Measurements from ENCODE around the gene PTPN14. TPM values are rescaled to one million over a fixed set of nuclear protein-coding genes. Genes with fewer than 3 reads are reported as not detected.
A peak's percentile ranks its signal among the peaks of the same experiment; 100 is the strongest.

PTPN14 gene
- total and polyA plus RNA-seq, 8 donors = 14.9 to 38.0 (median 17.9) TPM

GRCh38 chr1:214362188-214362882 is 189.1 kb downstream of the PTPN14 start:
- H3K36me3 ChIP-seq = peaks cover 0 to 16% of the 10 kb centered on the region in 2 donors

GRCh38 chr1:214361636-214362035 is 189.8 kb downstream of the PTPN14 start:
- ATAC-seq = no peak
- Histone ChIP-seq H3K27ac (no peak overlapping the region), H3K4me3 (no peak overlapping the region), H3K4me1 (no peaks in the 10 kb centered on the region), H3K27me3 (no peaks in the 10 kb centered on the region), H3K9me3 (no peaks in the 10 kb centered on the region), H3K36me3 (peaks cover 0 to 14% of the 10 kb centered on the region in 2 donors)
- intact Hi-C loops (cut with DNase I) = no loop called here
- no peak for DNase-seq
- TF ChIP-seq, protein P1, sequence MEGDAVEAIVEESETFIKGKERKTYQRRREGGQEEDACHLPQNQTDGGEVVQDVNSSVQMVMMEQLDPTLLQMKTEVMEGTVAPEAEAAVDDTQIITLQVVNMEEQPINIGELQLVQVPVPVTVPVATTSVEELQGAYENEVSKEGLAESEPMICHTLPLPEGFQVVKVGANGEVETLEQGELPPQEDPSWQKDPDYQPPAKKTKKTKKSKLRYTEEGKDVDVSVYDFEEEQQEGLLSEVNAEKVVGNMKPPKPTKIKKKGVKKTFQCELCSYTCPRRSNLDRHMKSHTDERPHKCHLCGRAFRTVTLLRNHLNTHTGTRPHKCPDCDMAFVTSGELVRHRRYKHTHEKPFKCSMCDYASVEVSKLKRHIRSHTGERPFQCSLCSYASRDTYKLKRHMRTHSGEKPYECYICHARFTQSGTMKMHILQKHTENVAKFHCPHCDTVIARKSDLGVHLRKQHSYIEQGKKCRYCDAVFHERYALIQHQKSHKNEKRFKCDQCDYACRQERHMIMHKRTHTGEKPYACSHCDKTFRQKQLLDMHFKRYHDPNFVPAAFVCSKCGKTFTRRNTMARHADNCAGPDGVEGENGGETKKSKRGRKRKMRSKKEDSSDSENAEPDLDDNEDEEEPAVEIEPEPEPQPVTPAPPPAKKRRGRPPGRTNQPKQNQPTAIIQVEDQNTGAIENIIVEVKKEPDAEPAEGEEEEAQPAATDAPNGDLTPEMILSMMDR (IDR thresholded peaks at IDR 0.05) = no peak

More at GRCh38 chr1:214362188-214362882, 189.1 kb downstream of the PTPN14 start:
- H3K27me3 ChIP-seq = no peaks in the 10 kb centered on the region
- no peak overlapping the region for H3K4me3 ChIP-seq
- ATAC-seq (peak; percentile 60), DNase-seq (peak in 1 of 4 donors; percentile 44)
- H3K27ac ChIP-seq = peak overlapping the region in 1 of 2 donors; percentile 19
- H3K9me3 ChIP-seq = no peaks in the 10 kb centered on the region
- H3K4me1 ChIP-seq = no peaks in the 10 kb centered on the region
- TF ChIP-seq, protein P1 (IDR thresholded peaks at IDR 0.05) = no peak
- intact Hi-C loops (cut with DNase I) = no loop called here

DNA sequence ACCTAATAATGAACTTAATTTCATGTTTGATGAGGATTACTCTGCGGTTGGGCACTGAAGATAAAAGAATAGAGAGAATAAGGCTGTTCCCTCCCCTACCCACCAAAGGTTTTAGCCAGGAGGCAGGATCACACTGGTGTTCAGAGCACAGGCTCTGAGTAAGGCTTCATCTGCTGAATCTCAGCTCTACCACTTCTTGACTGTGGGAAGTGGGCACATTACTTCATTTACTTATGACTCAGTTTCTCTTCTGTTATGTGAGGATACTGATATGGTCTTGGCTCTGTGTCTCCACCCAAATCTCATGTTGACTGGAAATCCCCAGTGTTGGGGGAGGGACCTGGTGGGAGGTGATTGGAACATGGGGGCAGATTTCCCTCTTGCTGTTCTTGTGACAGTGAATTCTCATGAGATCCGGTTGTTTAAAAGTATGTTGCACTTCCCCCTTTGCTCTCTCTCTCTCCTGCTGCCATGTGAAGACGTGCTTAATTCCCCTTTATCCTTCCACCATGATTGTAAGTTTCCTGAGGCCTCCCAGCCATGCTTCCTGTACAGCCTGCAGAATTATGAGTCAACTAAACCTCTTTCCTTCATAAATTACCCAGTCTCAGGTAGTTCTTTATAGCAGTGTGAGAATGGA is 190.8 kb downstream of the PTPN14 start:
- Histone ChIP-seq H3K4me1 (no peaks in the 10 kb centered on the region), H3K27me3 (no peaks in the 10 kb centered on the region), H3K4me3 (no peak overlapping the region), H3K9me3 (no peaks in the 10 kb centered on the region), H3K27ac (no peak overlapping the region), H3K36me3 (peaks cover 0 to 22% of the 10 kb centered on the region in 2 donors)
- ATAC-seq = no peak
- DNase-seq = no peak
- TF ChIP-seq, protein P1 (IDR thresholded peaks at IDR 0.05) = no peak
- intact Hi-C loops (cut with DNase I) = no loop called here

DNA sequence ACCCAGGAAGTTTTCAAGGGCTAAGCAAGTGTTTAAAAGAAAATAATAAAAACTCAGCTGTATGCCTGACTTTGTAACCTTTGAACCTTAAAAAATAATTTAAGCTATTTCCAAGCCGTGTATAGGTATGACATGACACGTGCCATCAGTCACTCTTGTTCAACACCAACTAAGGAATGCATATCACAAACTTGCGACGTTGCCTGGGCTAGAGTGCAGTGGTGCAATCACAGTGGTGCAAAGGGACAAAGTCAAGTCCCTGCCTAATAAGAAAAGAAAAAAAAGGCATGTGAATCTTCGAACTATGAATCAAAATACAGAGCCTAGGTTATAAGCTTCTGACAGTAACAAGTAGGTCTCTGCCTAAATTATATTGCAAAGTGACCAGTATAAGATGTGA is 191.3 kb downstream of the PTPN14 start:
- TF ChIP-seq, protein P1 (IDR thresholded peaks at IDR 0.05) = no peak
- no peaks in the 10 kb centered on the region for H3K27me3 ChIP-seq
- H3K36me3 ChIP-seq = peaks cover 0 to 22% of the 10 kb centered on the region in 2 donors
- DNase-seq (no peak), ATAC-seq (no peak)
- no peak overlapping the region for H3K27ac ChIP-seq
- H3K9me3 ChIP-seq = no peaks in the 10 kb centered on the region
- no peak overlapping the region for H3K4me3 ChIP-seq
- no peaks in the 10 kb centered on the region for H3K4me1 ChIP-seq
- intact Hi-C loops (cut with DNase I) = no loop called here

GRCh38 chr1:214354440-214355148 is 196.8 kb downstream of the PTPN14 start:
- no peak overlapping the region for H3K27ac ChIP-seq
- no peaks in the 10 kb centered on the region for H3K9me3 ChIP-seq
- no peak overlapping the region for H3K4me3 ChIP-seq
- TF ChIP-seq, protein P1 (IDR thresholded peaks at IDR 0.05) = no peak
- peaks cover 0 to 13% of the 10 kb centered on the region in 2 donors for H3K36me3 ChIP-seq
- ATAC-seq (no peak), DNase-seq (no peak)
- intact Hi-C loops (cut with DNase I) = no loop called here
- H3K4me1 ChIP-seq = no peaks in the 10 kb centered on the region
- no peaks in the 10 kb centered on the region for H3K27me3 ChIP-seq
